Occipital lobe (tissue), 2 donors: ENCODE data around the gene RPS6KA5. TPM values are rescaled to one million over a fixed set of nuclear protein-coding genes. Genes with fewer than 3 reads are reported as not detected.
"Not testable (repeated sequence)": the region's sequence is repeated elsewhere in the genome, so short reads cannot be mapped to it uniquely, and the experiment has no call there.

Experiments
- DNase-seq: peaks from one replicate; lab custom pipeline; 2025; lab: John Stamatoyannopoulos, UW
- total RNA-seq: library from RNA; depleted of rRNA; stranded (reverse); fragments of >200 nt; gene quantifications from one replicate; pipeline ENCODE4 v1.2.3, GENCODE V29; 2014

RPS6KA5 gene
- total RNA-seq, 1 donor from 2014 or later = 11.2 TPM

DNA sequence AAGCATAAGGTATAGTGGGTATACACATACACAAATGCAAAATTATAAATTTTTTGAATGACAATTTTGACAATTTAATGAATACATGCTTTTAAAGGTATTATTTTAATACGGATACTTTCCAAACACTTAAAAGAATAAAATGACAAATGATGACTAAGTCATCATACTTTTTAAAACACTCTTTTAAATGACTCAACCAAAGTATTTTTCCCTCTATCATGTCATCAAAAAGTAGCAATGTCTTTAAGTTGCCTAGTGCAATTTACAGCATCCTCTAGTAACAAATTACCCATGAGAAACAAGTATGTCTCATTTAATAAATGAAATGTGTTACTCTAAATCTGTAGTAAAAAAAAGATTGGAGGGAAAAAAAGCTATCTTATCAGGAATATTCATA lies 73.3 kb downstream of the RPS6KA5 start:
- no peak for DNase-seq

- no peak for DNase-seq
Measured at GRCh38 chr14:90986510-90986909, 73.9 kb downstream of the RPS6KA5 start.

DNA sequence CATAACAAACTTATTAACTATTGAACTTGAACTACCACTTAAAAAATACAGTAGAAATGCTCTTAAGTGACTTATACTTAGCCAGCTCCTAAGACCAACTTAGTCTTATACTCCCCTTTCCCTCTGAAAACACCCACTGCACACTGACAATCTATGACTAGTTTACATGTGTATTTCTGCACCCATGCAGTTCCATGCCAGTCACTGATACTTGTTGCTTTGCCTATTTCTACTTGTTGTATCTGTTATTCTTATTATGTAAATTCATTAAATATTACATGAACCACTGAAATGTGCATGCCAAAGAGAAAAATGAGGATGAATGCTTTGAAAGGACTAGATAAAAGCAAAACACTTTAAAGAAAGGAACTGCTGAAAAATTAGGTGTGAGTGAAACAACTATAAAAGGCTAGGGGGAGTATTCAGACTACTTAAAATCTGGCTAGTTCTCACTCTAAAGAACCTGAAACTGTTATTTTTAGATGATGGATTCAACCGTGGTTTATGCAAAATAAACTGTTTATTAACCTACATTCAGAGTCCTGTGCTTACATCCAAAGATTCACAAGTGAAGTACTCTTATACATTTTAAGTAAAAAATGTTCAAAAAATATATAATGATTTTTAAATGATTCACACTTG lies 74.7 kb downstream of the RPS6KA5 start:
- no peak for DNase-seq

DNA sequence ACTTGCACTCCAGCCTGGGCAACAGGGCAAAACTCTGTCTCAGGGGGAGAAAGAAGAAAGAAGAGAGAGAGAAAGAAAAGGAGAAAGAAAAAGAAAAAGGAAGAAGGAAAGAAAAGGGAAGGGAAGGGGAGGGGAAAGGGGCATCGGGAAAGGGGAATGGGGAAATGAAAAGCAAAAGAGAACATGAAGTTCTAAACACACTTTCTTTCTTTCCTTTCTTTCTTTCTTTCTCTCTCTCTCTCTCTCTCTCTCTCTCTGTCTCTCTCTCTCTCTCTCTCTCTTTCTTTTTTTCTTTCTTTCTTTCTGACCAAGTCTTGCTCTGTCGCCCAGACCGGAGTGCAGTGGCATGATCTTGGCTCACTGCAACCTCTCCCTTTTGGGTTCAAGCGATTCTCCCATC lies 76.9 kb downstream of the RPS6KA5 start:
- DNase-seq = no peak

GRCh38 chr14:90981636-90982035 lies 78.8 kb downstream of the RPS6KA5 start:
- DNase-seq = no peak

DNA sequence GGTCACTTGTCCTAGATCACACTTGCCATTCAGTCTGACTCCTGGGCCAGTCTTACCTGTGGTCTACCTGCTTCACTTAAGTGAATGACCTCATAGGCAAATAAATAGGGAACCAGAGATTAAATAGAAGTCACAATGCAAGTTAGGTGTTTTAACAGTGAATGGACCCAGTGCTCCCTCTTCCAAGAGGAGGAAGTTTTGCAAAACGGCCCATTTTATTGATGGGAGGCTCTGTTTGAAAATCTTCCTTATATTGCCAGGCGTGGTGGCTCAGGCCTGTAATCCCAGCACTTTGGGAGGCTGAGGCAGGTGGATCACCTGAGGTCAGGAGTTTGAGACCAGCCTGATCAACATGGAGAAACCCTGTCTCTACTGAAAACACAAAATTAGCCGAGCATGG lies 79.8 kb downstream of the RPS6KA5 start:
- not testable (repeated sequence) for DNase-seq

DNA sequence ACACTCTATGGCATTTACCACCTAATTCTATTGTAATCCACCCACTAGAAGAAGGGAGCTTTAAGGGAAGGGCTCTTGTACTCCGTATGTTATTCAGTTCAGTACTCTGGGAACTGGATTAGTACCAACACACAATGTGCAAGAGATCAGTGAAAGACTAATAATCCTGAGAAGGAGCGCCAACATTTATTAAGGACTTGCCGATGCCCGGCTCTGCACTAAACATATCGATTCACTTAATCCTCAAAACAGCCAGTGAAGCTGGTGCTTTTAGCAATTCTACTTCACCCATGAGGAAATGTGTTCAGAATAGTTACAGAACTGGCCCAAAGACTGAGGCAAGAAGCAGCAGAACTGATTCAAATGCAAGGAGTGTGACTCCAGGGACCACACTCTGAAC lies 80.9 kb downstream of the RPS6KA5 start:
- DNase-seq = no peak

DNA sequence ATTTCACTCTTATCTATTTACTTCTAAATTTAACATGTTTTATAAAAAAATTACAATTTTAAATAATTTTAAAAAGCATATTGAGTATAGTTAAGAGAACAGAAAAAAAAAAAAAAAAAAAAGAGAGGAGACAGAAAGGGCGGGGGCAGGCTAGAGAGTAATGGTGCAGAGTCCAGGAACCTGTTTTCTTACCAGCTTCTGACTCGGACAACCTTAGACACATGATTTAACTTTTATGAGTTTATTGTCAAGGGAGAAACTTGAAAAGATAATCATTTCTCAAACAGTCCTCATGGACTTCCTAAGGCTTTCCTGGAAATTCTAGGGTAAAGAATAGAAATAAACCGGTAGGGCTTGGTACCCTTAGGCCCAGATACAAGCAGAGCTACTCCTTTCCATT lies 84.3 kb downstream of the RPS6KA5 start:
- DNase-seq = no peak

- DNase-seq = no peak
Measured at GRCh38 chr14:90971687-90972086, 88.8 kb downstream of the RPS6KA5 start.

GRCh38 chr14:90970167-90970600 lies 90.3 kb downstream of the RPS6KA5 start:
- DNase-seq = no peak

- DNase-seq = no peak
Measured at GRCh38 chr14:90969531-90970166, 90.8 kb downstream of the RPS6KA5 start.

- no peak for DNase-seq
Measured at GRCh38 chr14:90968025-90968424, 92.4 kb downstream of the RPS6KA5 start.

- DNase-seq = no peak
Measured at GRCh38 chr14:90966493-90966892, 93.9 kb downstream of the RPS6KA5 start.

- no peak for DNase-seq
Measured at GRCh38 chr14:90965765-90966164, 94.7 kb downstream of the RPS6KA5 start.

- no peak for DNase-seq
Measured at GRCh38 chr14:90963343-90963742, 97.1 kb downstream of the RPS6KA5 start.

- no peak for DNase-seq
Measured at GRCh38 chr14:90962505-90963109, 97.8 kb downstream of the RPS6KA5 start.

DNA sequence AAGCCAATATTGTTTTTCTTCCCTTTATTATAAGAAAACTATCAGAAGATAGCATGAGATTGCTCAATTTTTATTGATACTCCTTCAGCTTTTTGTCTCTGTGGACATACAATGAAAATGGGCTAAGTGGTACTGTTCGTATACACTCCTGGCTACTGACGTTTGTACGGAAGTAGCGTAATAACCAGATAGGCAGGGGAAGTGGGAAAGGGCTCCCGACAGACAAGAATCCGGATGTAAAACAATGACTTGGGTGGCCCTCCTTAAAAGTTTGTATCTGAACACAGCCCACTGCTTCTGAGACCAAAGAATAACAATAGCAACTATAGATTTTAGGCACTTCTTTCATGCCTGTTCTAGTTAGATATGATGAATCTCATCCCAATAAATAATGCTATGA lies 99.6 kb downstream of the RPS6KA5 start:
- DNase-seq = no peak

DNA sequence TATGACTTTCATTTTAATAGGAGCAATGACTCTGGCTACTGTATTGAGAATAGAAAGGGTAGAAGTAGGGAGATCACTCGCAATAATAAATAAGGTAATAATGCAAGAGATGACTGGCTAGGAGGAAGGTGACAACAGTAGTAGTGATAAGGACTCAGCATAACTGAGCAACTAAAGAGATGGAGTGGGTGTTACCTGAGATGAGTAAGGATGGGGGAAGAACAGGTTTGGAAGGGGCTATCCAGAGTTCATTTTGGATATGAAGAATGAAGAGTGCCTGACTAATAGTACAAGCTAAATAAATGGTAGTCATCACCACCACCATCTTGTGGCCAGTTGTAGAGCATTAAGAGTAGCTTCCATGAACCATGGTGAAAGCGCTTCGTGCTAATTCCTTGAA lies 101.1 kb downstream of the RPS6KA5 start:
- no peak for DNase-seq

DNA sequence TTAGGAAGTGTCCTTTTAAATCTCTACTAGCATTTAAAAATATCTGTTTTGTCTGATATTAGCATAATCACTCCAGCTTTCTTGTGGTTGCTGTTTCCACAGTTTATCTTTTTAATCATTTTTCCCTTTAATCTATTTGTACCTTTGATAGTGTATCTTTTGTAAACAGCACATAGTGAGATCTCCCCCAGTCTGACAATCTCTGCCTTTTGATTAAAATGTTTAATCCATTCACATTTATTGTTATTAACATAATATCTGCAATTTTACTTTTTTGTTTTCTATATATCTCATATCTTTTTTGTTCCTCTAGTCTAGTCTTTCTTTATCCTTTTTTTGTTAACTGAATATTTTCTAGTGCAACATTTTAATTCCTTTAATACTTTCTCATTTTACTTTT lies 104.2 kb downstream of the RPS6KA5 start:
- DNase-seq = no peak

DNA sequence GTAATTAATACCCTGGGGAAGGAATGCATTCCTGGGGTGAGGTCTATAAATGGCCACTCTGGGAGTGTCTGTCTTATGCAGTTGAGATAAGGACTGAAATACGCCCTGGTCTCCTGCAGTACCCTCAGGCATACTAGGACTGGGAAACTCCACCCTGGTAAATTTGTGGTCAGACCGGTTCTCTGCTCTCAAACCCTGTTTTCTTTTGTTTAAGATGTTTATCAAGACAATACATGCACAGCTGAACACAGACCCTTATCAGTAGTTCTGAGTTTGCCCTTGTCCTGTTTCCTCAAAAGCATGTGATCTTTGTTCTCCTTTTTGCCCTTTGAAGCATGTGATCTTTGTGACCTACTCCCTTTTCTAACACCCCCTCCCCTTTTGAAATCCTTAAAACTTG lies 106.8 kb downstream of the RPS6KA5 start:
- not testable (repeated sequence) for DNase-seq

DNA sequence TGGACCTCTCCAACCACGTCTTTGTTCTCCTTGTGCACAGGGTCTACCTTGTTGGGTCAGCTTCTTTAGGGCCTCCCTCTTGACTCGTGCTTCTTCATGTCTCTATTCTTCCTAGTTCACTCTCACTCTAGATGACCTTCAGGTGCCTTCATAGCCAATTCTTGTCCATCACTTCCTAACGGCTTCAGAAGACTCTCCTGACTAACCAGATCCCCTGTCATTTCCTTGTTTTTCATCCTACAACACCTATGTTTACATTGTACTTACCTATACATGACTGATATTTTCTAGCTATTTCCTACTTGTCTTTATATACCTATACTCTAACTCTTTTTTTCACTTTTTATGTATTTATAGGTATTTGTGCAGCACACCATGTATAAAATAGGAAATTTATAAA lies 117.1 kb downstream of the RPS6KA5 start:
- no peak for DNase-seq

DNA sequence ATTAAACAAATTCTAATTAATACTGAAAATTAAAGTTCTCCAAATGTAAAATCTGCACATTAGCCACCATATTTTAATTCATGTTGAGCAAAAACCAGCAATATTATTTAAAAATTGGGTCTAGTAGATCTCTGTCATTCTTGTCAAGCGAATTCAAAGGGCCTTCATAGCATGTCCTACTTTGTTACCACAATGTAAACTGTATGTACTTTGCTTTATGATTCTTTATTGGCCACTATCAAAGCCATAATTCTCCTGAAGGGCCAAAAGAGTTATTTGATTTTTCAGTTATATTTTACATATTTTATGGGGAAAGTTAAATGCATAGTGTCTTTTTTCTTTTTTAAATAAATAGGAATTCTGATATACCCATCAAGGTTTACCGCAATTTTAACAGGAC lies 117.9 kb downstream of the RPS6KA5 start:
- DNase-seq = no peak

GRCh38 chr14:90941706-90942105 lies 118.7 kb downstream of the RPS6KA5 start:
- no peak for DNase-seq
